IPS-15b (cell line): ENCODE results near the gene ITCH.
"Not testable (repeated sequence)": the region's sequence is repeated elsewhere in the genome, so short reads cannot be mapped to it uniquely, and the experiment has no call there.

ENCODE experiments used
- H3K27me3 ChIP-seq: one replicate; pipeline ENCODE4 v1.6.1; 2013; ENCODE audit warnings: low read length; ENCODE audit not compliant: control insufficient read depth, insufficient read depth
- H3K36me3 ChIP-seq: one replicate; pipeline ENCODE4 v1.6.1; 2013; ENCODE audit warnings: low read length; ENCODE audit not compliant: control insufficient read depth, insufficient read depth
- H3K4me1 ChIP-seq: one replicate; pipeline ENCODE4 v1.6.1; 2013; ENCODE audit warnings: mild to moderate bottlenecking, low read length; ENCODE audit not compliant: control insufficient read depth, insufficient read depth
- H3K4me3 ChIP-seq: one replicate; pipeline ENCODE4 v1.5.1; 2013; ENCODE audit warnings: low read depth, low read length
- H3K9ac ChIP-seq: one replicate; pipeline ENCODE4 v1.6.1; 2013; ENCODE audit warnings: low read depth, mild to moderate bottlenecking, low read length
- H3K9me3 ChIP-seq: one replicate; pipeline ENCODE4 v1.6.1; 2013; ENCODE audit warnings: mild to moderate bottlenecking, low read length; ENCODE audit not compliant: control insufficient read depth, insufficient read depth

ITCH gene

DNA sequence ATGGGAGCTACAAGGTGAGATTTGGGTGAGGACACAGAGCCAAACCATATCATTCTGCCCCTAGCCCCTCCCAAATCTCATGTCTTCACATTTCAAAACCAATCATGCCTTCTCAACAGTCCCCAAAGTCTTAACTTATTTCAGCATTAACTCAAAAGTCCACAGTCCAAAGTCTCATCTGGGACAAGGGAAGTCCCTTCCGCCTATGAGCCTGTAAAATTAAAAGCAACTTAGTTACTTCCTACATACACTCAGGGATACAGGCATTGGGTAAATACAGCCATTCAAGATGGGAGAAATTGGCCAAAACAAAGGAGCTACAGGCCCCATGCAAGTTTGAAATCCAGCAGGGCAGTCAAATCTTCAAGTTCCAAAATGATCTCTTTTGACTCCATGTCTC, 119.1 kb downstream of the ITCH start:
- H3K4me1 ChIP-seq, H3K27me3 ChIP-seq, H3K9me3 ChIP-seq, H3K9ac ChIP-seq, H3K4me3 ChIP-seq: not testable (repeated sequence)
- peaks cover 16% of the 10 kb centered on the region for H3K36me3 ChIP-seq

DNA sequence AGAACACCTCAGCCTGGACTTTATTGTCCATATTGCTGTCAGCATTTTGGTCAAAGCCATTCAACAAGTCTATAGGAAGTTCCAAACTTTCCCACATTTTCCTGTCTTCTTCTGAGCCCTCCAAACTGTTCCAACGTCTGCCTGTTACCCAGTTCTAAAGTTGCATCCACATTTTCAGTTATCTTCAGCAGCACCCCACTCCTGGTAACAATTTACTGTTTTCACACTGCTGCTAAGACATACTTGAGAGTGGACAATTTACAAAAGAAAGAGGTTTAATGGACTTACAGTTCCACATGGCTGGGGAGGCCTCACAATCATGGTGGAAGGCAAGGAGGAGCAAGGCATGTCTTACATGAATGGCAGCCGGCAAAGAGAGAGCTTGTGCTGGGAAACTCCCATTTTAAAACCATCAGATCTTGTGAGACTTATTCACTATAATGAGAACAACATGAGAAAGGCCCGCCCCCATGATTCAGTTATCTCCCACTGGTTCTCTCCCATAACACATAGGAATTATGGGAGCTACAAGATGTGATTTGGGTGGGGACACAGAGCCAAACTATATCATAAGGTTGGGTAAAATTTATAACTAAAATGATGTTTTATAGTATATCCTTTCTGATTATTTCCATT, 120.6 kb downstream of the ITCH start:
- H3K4me3 ChIP-seq, H3K27me3 ChIP-seq, H3K4me1 ChIP-seq, H3K9ac ChIP-seq, H3K9me3 ChIP-seq: not testable (repeated sequence)
- H3K36me3 ChIP-seq = peaks cover 16% of the 10 kb centered on the region

DNA sequence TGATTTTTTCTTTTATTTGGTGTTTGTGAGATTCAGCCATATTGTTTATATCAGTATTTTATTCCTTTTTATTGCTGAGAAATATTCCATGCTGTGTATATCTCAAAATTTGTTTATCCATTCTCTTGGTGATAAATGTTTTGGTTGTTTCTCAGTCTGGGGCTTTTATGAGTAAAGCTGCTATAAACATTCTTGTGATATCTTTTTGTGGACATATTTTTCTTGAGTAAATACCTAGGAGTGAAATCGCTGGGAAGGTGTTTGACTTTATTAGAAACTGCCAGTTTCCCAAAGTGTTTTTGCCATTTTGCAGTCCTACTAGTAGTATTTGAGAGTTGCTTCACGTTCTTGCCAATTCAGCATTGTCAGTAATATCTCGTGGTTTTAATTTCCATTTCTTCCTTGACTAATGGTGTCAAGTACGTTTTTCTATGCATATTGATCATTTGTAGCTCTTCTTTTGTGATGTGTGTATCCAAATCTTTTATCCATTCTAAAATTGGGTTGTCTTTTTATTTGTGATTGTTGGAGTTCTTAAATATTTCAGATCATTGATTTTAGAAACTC, 122.1 kb downstream of the ITCH start:
- Histone ChIP-seq H3K36me3 (peaks cover 11% of the 10 kb centered on the region), H3K9ac (no peak overlapping the region), H3K4me3 (no peak overlapping the region), H3K4me1 (no peaks in the 10 kb centered on the region), H3K27me3 (no peaks in the 10 kb centered on the region), H3K9me3 (no peaks in the 10 kb centered on the region)

DNA sequence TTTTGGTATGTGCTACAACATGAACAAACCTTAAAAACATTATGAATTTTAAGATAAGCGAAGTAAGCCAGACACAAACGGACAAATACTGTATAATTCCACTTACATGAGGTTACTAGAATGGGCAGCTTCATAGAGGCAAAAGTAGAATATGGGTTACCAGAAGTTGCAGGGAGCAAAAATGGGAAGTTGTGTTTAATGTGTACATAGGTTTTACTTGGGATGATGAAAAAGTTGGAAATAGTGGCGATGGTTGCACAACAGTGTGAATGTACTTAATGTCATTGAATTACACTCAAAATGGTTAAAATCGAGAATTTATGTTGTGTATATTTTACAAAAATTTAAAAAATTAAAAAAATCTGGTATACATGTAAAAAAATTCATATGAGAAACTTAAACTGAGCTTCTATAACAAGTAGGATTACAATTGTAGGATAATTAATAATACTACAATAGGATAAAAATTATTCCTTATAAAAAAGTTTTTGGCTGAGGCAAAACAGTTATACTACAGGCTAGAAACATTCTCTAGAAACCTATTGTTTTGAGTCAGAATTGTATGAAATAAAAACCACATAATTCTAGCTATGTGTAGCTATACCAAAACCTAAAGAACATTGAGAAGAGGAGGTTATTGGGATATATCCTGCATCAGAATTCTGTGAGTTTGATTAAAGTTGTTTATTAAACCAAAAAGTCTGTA, 128.3 kb downstream of the ITCH start:
- no peaks in the 10 kb centered on the region for H3K27me3 ChIP-seq
- no peak overlapping the region for H3K9ac ChIP-seq
- H3K4me1 ChIP-seq = no peaks in the 10 kb centered on the region
- H3K9me3 ChIP-seq = no peaks in the 10 kb centered on the region
- H3K36me3 ChIP-seq = peaks cover 5% of the 10 kb centered on the region
- H3K4me3 ChIP-seq = no peak overlapping the region

DNA sequence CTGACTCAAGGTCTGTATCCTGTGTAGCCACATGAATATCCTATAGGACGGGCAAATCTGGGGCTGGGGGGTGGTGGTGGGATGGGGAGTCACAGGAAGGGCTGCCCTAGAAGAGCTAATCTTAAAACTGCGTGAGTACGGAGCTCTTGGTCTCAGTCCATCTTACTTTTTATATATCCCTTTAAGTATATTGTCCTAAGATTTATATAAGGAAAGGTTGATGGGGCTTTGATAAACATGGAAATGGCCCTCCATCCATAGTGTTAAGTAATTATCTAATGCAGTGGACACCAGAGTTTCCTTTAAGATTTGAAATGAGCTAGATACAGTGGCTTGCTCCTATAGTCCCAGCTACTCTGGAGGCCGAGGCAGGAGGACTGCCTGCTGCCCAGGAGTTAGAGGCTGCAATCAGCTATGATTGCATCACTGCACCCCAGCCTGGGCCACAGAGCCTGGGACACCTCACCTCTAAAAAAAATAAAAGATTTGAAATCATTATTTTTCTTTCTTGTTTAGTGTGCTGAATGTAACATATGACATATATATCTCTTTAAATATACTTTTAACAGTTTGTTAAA, 128.9 kb downstream of the ITCH start:
- Histone ChIP-seq H3K4me3 (no peak overlapping the region), H3K9me3 (no peaks in the 10 kb centered on the region), H3K4me1 (no peaks in the 10 kb centered on the region), H3K9ac (no peak overlapping the region), H3K36me3 (peaks cover 5% of the 10 kb centered on the region), H3K27me3 (no peaks in the 10 kb centered on the region)

DNA sequence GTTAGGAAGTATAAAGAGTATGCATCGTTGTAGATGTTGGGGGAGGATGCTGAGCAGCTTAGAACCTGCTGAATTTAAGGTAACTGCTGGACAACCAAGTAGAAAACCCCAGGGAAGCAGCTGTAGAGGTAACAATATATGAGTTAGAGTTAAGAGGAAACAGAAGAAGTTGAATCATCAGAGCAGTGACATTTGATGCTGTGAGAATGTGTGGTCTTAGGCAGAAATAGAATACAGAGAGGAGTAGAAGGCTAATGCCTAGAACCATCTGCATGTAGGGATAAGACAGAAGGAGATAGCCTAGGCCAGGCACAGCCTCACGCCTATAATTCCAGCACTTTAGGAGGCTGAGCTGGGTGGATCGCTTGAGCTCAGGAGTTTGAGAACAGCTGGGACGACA, 130.6 kb downstream of the ITCH start:
- H3K36me3 ChIP-seq = peaks cover 5% of the 10 kb centered on the region
- H3K9ac ChIP-seq = no peak overlapping the region

DNA sequence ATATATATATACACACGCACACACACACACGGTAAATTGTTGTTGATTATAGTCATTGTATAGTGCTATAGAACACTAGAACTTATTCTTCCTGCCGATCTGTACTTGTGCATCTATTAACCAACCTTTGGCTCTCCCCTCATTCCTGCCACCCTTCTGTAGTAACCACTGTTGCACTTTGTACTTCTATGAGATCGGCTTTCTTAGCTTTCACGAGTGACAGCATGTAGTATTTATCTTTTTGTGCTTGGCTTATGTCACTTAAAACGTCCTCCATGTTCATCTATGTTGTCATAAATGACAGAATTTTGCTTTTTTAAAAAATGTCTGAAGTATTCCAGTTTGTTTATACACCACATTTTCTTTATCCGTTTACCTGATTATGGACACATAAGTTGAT, 132.2 kb downstream of the ITCH start:
- no peaks in the 10 kb centered on the region for H3K9me3 ChIP-seq
- H3K27me3 ChIP-seq = no peaks in the 10 kb centered on the region
- H3K9ac ChIP-seq = no peak overlapping the region
- no peak overlapping the region for H3K4me3 ChIP-seq
- H3K4me1 ChIP-seq = no peaks in the 10 kb centered on the region
- H3K36me3 ChIP-seq = peaks cover 5% of the 10 kb centered on the region

More for the DNA sequence above, 130.6 kb downstream of the ITCH start:
- Histone ChIP-seq H3K27me3 (no peaks in the 10 kb centered on the region), H3K4me3 (no peak overlapping the region), H3K9me3 (no peaks in the 10 kb centered on the region), H3K4me1 (no peaks in the 10 kb centered on the region)

DNA sequence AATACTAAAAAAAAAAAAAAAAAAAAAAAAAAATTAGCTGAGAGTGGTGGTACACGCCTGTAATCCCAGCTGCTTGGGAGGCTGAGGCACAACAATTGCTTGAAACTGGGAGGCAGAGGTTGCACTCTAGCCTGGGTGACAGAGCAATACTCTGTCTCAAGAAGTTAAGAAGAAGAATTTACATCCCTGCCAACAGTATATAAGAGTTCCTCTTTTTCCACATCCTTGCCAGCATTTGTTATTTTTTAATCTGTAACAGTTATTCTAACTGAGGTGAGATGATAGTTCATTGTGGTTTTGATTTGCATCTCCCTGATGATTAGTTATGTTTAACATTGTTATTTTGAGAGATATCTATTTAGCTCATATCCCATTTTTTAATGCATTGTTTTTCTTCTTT, 132.8 kb downstream of the ITCH start:
- Histone ChIP-seq H3K27me3 (no peaks in the 10 kb centered on the region), H3K36me3 (peaks cover 5% of the 10 kb centered on the region), H3K4me3 (no peak overlapping the region), H3K9me3 (no peaks in the 10 kb centered on the region), H3K4me1 (no peaks in the 10 kb centered on the region), H3K9ac (no peak overlapping the region)

DNA sequence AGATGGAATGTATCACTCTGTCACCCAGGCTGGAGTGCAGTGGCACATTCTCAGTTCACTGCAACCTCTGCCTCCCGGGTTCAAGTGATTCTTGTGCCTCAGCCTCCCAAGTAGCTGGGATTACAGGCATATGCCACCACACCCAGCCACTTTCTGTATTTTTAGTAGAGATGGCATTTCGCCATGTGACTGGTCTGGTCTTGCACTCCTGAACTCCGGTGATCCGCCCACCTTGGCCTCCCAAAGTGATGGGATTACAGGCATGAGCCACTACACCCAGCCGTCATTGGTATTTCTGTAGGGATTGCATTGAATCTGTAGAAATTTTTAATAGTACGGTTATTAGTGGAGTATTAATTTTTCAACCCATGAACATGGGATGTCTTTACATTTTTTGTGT, 134.5 kb downstream of the ITCH start:
- H3K4me1 ChIP-seq, H3K4me3 ChIP-seq, H3K27me3 ChIP-seq, H3K9me3 ChIP-seq, H3K9ac ChIP-seq, H3K36me3 ChIP-seq: not testable (repeated sequence)

DNA sequence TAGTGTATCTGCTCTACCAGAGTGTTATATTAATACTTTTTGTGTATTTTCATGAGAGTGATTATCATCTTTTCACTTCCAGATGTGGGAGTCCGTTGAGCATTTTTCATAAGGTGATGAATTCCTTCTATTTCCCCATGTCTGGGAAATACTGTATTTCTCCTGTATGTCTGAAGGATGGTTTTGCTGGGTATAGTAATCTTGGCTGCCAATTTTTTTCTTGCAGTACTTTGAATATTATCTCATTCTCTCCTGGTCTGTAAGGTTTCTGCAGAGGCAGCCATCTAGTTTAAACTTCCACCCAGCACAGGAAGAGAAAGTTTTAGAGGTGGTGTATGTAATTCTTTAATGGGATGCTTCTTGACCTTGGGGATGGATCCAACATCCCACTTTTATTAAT, 137.8 kb downstream of the ITCH start:
- Histone ChIP-seq H3K27me3 (no peaks in the 10 kb centered on the region), H3K9me3 (no peaks in the 10 kb centered on the region), H3K36me3 (no peaks in the 10 kb centered on the region)

DNA sequence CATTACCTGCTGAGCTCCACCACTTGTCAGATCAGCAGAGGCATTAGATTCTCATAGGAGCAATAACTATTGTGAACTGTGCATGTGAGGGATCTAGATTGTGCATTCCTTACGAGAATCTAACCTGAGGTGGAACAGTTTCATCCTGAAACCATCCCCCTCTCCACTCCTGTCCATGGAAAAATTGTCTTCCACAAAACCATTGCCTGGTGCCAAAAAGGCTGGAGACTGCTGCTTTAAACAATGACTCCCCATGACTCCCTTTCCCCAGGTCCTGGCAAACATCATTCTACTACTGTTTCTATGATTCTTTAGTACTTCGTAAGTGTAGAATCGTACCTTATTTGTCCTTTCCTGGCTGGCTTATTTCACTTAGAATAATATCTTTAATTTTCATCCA, 143.4 kb downstream of the ITCH start:
- no peak overlapping the region for H3K4me3 ChIP-seq
- no peaks in the 10 kb centered on the region for H3K36me3 ChIP-seq
- H3K9me3 ChIP-seq = no peaks in the 10 kb centered on the region
- H3K27me3 ChIP-seq = no peaks in the 10 kb centered on the region
- no peaks in the 10 kb centered on the region for H3K4me1 ChIP-seq
- no peak overlapping the region for H3K9ac ChIP-seq

More for the DNA sequence above, 137.8 kb downstream of the ITCH start:
- Histone ChIP-seq H3K4me3 (no peak overlapping the region), H3K4me1 (no peaks in the 10 kb centered on the region), H3K9ac (no peak overlapping the region)
